Peyer's patch (tissue), 4 donors: Measurements from ENCODE around the gene MON1A. TPM values are rescaled to one million over a fixed set of nuclear protein-coding genes. Genes with fewer than 3 reads are reported as not detected.

Experiments used
- DNase-seq, 3 donors: peaks; one replicate each; pipeline ENCODE4 v3.0.0-alpha.2; 2017 to 2019
- H3K27ac ChIP-seq, 4 donors: fragments of 200-600 bp; sonication (generic); one replicate each; pipeline ENCODE4 v1.5.1; 2016 to 2019
- H3K27me3 ChIP-seq, 2 donors: fragments of 200-600 bp; sonication (generic); one replicate each; pipeline ENCODE4 v1.5.1; 2019
- H3K36me3 ChIP-seq, 3 donors: fragments of 200-600 bp; sonication (generic); one replicate each; pipeline ENCODE4 v1.5.1; 2016 to 2019
- H3K4me1 ChIP-seq, 4 donors: fragments of 200-600 bp; sonication (generic); one replicate each; pipeline ENCODE4 v1.5.1; 2016 to 2019
- H3K4me3 ChIP-seq, 4 donors: fragments of 200-600 bp; sonication (generic); 1 replicate in 3 of 4; 2 replicates in 1 of 4; pipeline ENCODE4 v1.5.1; 2016 to 2019; ENCODE audit warnings: mild to moderate bottlenecking in 1 of 4
- H3K9me3 ChIP-seq, 4 donors: fragments of 200-600 bp; sonication (generic); one replicate each; pipeline ENCODE4 v1.5.1; 2016 to 2019; ENCODE audit warnings: mild to moderate bottlenecking in 1 of 4
- CTCF ChIP-seq, 6 experiments: fragments of 450-650 bp in 4 of 6; fragments of 200-600 bp in 2 of 6; sonication (generic) in 1 of 6; IDR thresholded peaks; one replicate each; pipeline ENCODE4 v1.5.1; 2017 to 2019; ENCODE audit warnings: antibody characterized with exemption in 6 of 6, mild to moderate bottlenecking in 3 of 6, moderate library complexity in 1 of 6
- POLR2A ChIP-seq, 2 donors: fragments of 450-650 bp; IDR thresholded peaks; one replicate each; pipeline ENCODE4 v1.5.1; 2017; ENCODE audit warnings: antibody characterized with exemption in 2 of 2, mild to moderate bottlenecking in 2 of 2, moderate library complexity in 2 of 2
- small RNA-seq, 2 donors: library from RNA; depleted of rRNA; stranded (forward); fragments of <200 nt; gene quantifications; one replicate each; pipeline ENCODE3, GENCODE V24; 2016
- total RNA-seq, 4 donors: library from RNA; depleted of rRNA; stranded (reverse); fragments of >200 nt; gene quantifications; one replicate each; pipeline ENCODE4 v1.1.0, GENCODE V29; 2016

The MON1A gene
- total RNA-seq, 4 donors from 2014 or later: 19.0 to 32.3 (median 22.5) TPM

- H3K4me1 ChIP-seq: peaks cover 7 to 21% (median 11%) of the 10 kb centered on the region in 4 donors
- H3K4me3 ChIP-seq: no peak overlapping the region
- H3K27ac ChIP-seq: no peak overlapping the region
- TF ChIP-seq POLR2A (IDR thresholded peaks at IDR 0.05): no peak
- TF ChIP-seq CTCF (IDR thresholded peaks at IDR 0.05): no peak
- H3K27me3 ChIP-seq: peaks cover 0 to 20% of the 10 kb centered on the region in 2 donors
- no peaks in the 10 kb centered on the region for H3K36me3 ChIP-seq
- no peak for DNase-seq
- no peaks in the 10 kb centered on the region for H3K9me3 ChIP-seq
Measured at GRCh38 chr3:49867871-49868321, 61.7 kb downstream of the MON1A start.

GRCh38 chr3:49867400-49867799 is 62.2 kb downstream of the MON1A start:
- Histone ChIP-seq H3K4me1 (peaks cover 5 to 16% (median 11%) of the 10 kb centered on the region in 4 donors), H3K4me3 (no peak overlapping the region), H3K27me3 (peaks cover 0 to 20% of the 10 kb centered on the region in 2 donors), H3K9me3 (no peaks in the 10 kb centered on the region), H3K36me3 (no peaks in the 10 kb centered on the region), H3K27ac (no peak overlapping the region)
- no peak for TF ChIP-seq CTCF (IDR thresholded peaks at IDR 0.05)
- no peak for TF ChIP-seq POLR2A (IDR thresholded peaks at IDR 0.05)
- DNase-seq: no peak

- no peak for DNase-seq
- peaks cover 4 to 15% (median 11%) of the 10 kb centered on the region in 4 donors for H3K4me1 ChIP-seq
- no peak overlapping the region for H3K27ac ChIP-seq
- TF ChIP-seq CTCF (IDR thresholded peaks at IDR 0.05) (no peak), POLR2A (IDR thresholded peaks at IDR 0.05) (no peak)
- H3K27me3 ChIP-seq: peaks cover 0 to 20% of the 10 kb centered on the region in 2 donors
- no peaks in the 10 kb centered on the region for H3K36me3 ChIP-seq
- no peaks in the 10 kb centered on the region for H3K9me3 ChIP-seq
- no peak overlapping the region for H3K4me3 ChIP-seq
Measured at GRCh38 chr3:49865198-49865784, 64.3 kb downstream of the MON1A start.

GRCh38 chr3:49864505-49864904 is 65.1 kb downstream of the MON1A start:
- DNase-seq: no peak
- Histone ChIP-seq H3K27ac (no peak overlapping the region), H3K36me3 (no peaks in the 10 kb centered on the region), H3K9me3 (no peaks in the 10 kb centered on the region), H3K27me3 (peaks cover 0 to 14% of the 10 kb centered on the region in 2 donors), H3K4me3 (no peak overlapping the region), H3K4me1 (peaks cover 4 to 9% (median 6%) of the 10 kb centered on the region in 4 donors)
- TF ChIP-seq CTCF (IDR thresholded peaks at IDR 0.05): no peak
- TF ChIP-seq POLR2A (IDR thresholded peaks at IDR 0.05): no peak

- Histone ChIP-seq H3K27ac (no peak overlapping the region), H3K9me3 (no peaks in the 10 kb centered on the region), H3K4me3 (no peak overlapping the region), H3K4me1 (peaks cover 0 to 8% (median 2%) of the 10 kb centered on the region in 4 donors), H3K36me3 (no peaks in the 10 kb centered on the region), H3K27me3 (no peaks in the 10 kb centered on the region)
- no peak for DNase-seq
- TF ChIP-seq POLR2A (IDR thresholded peaks at IDR 0.05): no peak
- no peak for TF ChIP-seq CTCF (IDR thresholded peaks at IDR 0.05)
Measured at GRCh38 chr3:49859576-49860305, 69.9 kb downstream of the MON1A start.

Small RNA genes within 50 kb of the gene (small RNA-seq; reads per million reads assigned to genes)
- gene RN7SL217P: 0 reads per million in 2 donors

Other genes starting within 250 kb of the MON1A start
- 100 to 1,000 TPM in 2 of 4 donors, 10 to 100 TPM in 2; 52.0 to 156 (median 93.3) TPM for gene MST1, start 240.3 kb downstream of the MON1A start, total RNA-seq
- gene RNF123, start 240.3 kb downstream of the MON1A start, total RNA-seq: 100 to 1,000 TPM in 1 of 4 donors, 10 to 100 TPM in 3; 74.3 to 101 (median 84.3) TPM
- gene AMIGO3, start 210.1 kb downstream of the MON1A start, total RNA-seq: 1 to 10 TPM; 1.2 to 3.5 (median 2.9) TPM
- gene GMPPB, start 205.9 kb downstream of the MON1A start, total RNA-seq: 10 to 100 TPM; 35.4 to 46.4 (median 40.7) TPM
- 10 to 100 TPM; 30.6 to 56.1 (median 46.8) TPM for gene IP6K1, start 143.3 kb downstream of the MON1A start, total RNA-seq
- gene CDHR4, start 129.9 kb downstream of the MON1A start, total RNA-seq: 1 to 10 TPM in 1 of 4 donors, not detected in 3; 1.0 TPM
- gene INKA1, start 126.5 kb downstream of the MON1A start, total RNA-seq: 10 to 100 TPM in 1 of 4 donors, 1 to 10 TPM in 1, not detected in 2; 1.9 to 22.3 TPM
- 100 to 1,000 TPM; 155 to 349 (median 263) TPM for gene UBA7, start 115.9 kb downstream of the MON1A start, total RNA-seq
- gene TRAIP, start 73.2 kb downstream of the MON1A start, total RNA-seq: 1 to 10 TPM; 2.1 to 8.3 (median 4.7) TPM
- gene CAMKV, start 59.9 kb downstream of the MON1A start, total RNA-seq: 1 to 10 TPM in 2 of 4 donors, not detected in 2; 1.2 to 2.1 TPM
- gene MST1R, start 25.9 kb downstream of the MON1A start, total RNA-seq: 100 to 1,000 TPM in 3 of 4 donors, 10 to 100 TPM in 1; 23.1 to 233 (median 146) TPM
- 100 to 1,000 TPM; 111 to 858 (median 241) TPM for gene RBM6, start 10.3 kb upstream of the MON1A start, total RNA-seq
- 100 to 1,000 TPM; 212 to 498 (median 416) TPM for gene RBM5, start 159.1 kb upstream of the MON1A start, total RNA-seq
- 10 to 100 TPM; 21.2 to 41.0 (median 23.2) TPM for gene SEMA3F, start 225.5 kb upstream of the MON1A start, total RNA-seq